ENCODE results near the gene CLINT1. TPM values are rescaled to one million over a fixed set of nuclear protein-coding genes. Genes with fewer than 3 reads are reported as not detected.

The CLINT1 gene
- total RNA-seq, 3 donors from 2014 or later: 86.5 to 157 (median 89.5) TPM

DNA sequence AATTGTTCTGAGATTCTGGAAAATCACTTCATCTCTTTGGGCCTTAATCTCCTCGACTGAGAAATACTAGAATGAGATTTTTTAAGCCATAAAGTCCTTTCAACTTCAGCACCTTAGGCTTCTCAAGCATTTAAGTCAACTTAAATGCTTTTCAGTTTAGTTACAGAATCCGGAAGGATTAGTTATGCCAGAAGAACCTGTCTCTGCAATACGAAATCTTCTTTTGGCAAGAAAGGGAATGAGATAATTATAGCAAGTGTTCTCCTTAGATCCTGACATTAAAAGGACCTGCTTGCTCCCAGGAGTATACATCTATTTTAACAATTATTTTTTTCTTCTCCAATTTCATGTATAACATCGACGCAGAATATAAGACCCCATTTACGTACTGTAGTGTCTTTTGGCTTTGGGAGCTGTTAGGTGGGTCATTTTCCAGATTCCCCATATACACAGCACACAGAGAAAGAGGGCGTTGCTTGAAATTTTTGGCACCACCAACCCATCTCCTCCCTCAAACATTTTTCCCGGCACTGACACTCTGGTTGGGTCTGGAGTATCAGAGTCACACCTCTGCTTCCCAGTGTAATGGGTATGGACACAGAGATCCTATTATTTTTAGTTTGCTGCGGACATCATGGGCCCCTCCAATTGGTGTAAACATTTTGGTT lies 43.6 kb upstream of the CLINT1 start:
- intact Hi-C loops (cut with DNase I; ENCODE audit: low total_unique reads): no loop called here
- no peak overlapping the region for H3K27ac ChIP-seq
- no peaks in the 10 kb centered on the region for H3K4me1 ChIP-seq
- DNase-seq (ENCODE audit: low spot score in 2 of 2): no peak
- no peak for TF ChIP-seq POLR2AphosphoS5 (IDR thresholded peaks at IDR 0.05)
- TF ChIP-seq POLR2A (IDR thresholded peaks at IDR 0.05): no peak
- TF ChIP-seq, protein P1, sequence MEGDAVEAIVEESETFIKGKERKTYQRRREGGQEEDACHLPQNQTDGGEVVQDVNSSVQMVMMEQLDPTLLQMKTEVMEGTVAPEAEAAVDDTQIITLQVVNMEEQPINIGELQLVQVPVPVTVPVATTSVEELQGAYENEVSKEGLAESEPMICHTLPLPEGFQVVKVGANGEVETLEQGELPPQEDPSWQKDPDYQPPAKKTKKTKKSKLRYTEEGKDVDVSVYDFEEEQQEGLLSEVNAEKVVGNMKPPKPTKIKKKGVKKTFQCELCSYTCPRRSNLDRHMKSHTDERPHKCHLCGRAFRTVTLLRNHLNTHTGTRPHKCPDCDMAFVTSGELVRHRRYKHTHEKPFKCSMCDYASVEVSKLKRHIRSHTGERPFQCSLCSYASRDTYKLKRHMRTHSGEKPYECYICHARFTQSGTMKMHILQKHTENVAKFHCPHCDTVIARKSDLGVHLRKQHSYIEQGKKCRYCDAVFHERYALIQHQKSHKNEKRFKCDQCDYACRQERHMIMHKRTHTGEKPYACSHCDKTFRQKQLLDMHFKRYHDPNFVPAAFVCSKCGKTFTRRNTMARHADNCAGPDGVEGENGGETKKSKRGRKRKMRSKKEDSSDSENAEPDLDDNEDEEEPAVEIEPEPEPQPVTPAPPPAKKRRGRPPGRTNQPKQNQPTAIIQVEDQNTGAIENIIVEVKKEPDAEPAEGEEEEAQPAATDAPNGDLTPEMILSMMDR (IDR thresholded peaks at IDR 0.05): no peak
- no peak overlapping the region for H3K4me3 ChIP-seq
- H3K36me3 ChIP-seq: no peaks in the 10 kb centered on the region
- H3K27me3 ChIP-seq: no peaks in the 10 kb centered on the region
- H3K9me3 ChIP-seq: no peaks in the 10 kb centered on the region

- Histone ChIP-seq H3K27ac (no peak overlapping the region), H3K9me3 (no peaks in the 10 kb centered on the region), H3K4me1 (no peaks in the 10 kb centered on the region), H3K27me3 (no peaks in the 10 kb centered on the region), H3K36me3 (no peaks in the 10 kb centered on the region), H3K4me3 (no peak overlapping the region)
- no peak for DNase-seq (ENCODE audit: low spot score in 2 of 2)
- no peak for TF ChIP-seq POLR2AphosphoS5 (IDR thresholded peaks at IDR 0.05)
- TF ChIP-seq, protein P1 (IDR thresholded peaks at IDR 0.05): no peak
- no peak for TF ChIP-seq POLR2A (IDR thresholded peaks at IDR 0.05)
- intact Hi-C loops (cut with DNase I; ENCODE audit: low total_unique reads): no loop called here
Measured at GRCh38 chr5:157900644-157901043, 41.7 kb upstream of the CLINT1 start.

DNA sequence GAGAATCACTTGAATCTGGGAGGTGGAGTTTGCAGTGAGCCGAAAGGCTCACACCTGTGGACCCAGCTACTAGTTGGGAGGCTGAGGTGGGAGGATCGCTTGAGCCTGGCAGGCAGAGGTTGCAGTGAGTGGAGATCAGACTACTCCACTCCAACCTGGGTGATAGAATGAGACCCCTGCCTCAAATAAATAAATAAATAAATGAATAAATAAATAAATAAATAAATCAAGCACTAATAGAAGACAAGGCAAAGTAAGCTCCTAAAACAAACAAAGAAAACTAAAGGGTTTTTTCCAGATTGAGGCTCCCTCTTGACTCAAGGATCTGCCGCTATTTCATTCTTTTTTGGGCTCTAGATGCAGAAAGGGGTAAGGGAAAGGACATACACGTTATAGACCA lies 34.7 kb upstream of the CLINT1 start:
- H3K4me3 ChIP-seq: no peak overlapping the region
- no peak overlapping the region for H3K27ac ChIP-seq
- no peaks in the 10 kb centered on the region for H3K9me3 ChIP-seq
- TF ChIP-seq, protein P1 (IDR thresholded peaks at IDR 0.05): no peak
- TF ChIP-seq POLR2AphosphoS5 (IDR thresholded peaks at IDR 0.05) (no peak), POLR2A (IDR thresholded peaks at IDR 0.05) (no peak)
- no peaks in the 10 kb centered on the region for H3K4me1 ChIP-seq
- intact Hi-C loops (cut with DNase I; ENCODE audit: low total_unique reads): no loop called here
- DNase-seq (ENCODE audit: low spot score in 2 of 2): no peak
- H3K36me3 ChIP-seq: no peaks in the 10 kb centered on the region
- H3K27me3 ChIP-seq: no peaks in the 10 kb centered on the region

DNA sequence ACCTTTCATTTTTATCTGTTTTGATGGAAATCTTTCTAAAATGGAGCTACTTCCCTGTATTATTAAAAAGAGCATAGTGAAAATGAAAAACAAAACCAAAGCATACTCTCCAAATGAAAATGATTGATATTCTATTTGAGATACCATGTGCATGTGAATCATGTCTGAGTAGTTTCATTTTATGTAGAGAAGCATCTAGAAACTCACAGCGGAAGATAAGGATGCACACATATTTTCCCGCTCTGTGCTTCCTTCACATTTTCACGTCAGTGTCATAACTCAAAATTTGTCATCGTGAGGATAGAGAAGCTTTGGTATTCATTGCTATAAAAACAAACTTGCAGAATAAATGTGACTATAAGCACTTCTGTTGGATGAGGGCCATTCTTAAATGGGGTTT lies 34.0 kb upstream of the CLINT1 start:
- Histone ChIP-seq H3K27ac (no peak overlapping the region), H3K27me3 (no peaks in the 10 kb centered on the region), H3K36me3 (no peaks in the 10 kb centered on the region), H3K9me3 (no peaks in the 10 kb centered on the region), H3K4me1 (no peaks in the 10 kb centered on the region), H3K4me3 (no peak overlapping the region)
- DNase-seq (ENCODE audit: low spot score in 2 of 2): no peak
- TF ChIP-seq, protein P1 (IDR thresholded peaks at IDR 0.05): no peak
- intact Hi-C loops (cut with DNase I; ENCODE audit: low total_unique reads): no loop called here

DNA sequence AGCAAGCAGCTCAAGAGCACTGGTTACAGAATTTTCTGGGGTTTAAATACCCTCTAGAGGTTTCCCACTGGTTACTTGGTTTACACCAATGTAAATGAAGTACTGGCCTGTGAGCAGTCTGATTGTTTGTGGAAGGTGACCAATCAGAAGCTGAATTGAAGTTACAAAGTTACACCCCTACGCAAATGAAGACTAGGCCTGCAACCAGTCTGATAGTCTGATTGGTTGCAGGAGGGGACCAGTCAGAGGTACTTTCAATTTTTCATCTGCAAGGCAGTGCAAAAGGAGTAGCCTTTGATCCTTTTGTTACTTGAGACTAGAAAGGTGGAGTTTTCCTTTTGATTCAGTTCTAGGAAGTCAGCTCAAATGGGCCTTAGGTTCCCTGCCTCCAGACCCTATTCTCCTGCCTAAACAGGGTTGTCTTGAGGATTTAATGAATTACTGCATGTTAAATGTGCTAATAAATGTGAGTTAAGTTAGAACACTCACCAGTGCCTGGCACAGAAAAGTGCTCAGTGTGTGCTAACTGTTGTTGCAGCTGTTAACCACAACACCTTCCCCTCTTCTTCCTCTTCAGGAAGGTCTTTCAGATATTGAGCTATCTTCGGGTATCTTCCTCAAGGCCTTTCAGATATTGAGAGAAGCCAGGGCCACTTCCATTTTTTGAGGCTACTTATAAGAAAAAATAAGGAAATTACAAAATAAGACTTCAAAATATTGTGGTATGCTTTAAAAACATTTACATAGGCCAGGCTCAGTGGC lies 32.1 kb upstream of the CLINT1 start:
- intact Hi-C loops (cut with DNase I; ENCODE audit: low total_unique reads): no loop called here
- no peak overlapping the region for H3K4me3 ChIP-seq
- H3K9me3 ChIP-seq: peaks cover 0 to 3% of the 10 kb centered on the region in 2 donors
- H3K27ac ChIP-seq: no peak overlapping the region
- H3K4me1 ChIP-seq: no peaks in the 10 kb centered on the region
- no peaks in the 10 kb centered on the region for H3K36me3 ChIP-seq
- no peaks in the 10 kb centered on the region for H3K27me3 ChIP-seq
- TF ChIP-seq POLR2AphosphoS5 (IDR thresholded peaks at IDR 0.05) (no peak), POLR2A (IDR thresholded peaks at IDR 0.05) (no peak)
- TF ChIP-seq, protein P1 (IDR thresholded peaks at IDR 0.05): no peak
- no peak for DNase-seq (ENCODE audit: low spot score in 2 of 2)

Measured in breast epithelium (tissue), 4 donors.